Naive thymus-derived CD4-positive, alpha-beta T cell (primary cell): ENCODE data around the gene ZNF275. TPM values are rescaled to one million over a fixed set of nuclear protein-coding genes. Genes with fewer than 3 reads are reported as not detected.
A peak's percentile ranks its signal among the peaks of the same experiment; 100 is the strongest.

ENCODE experiments used
- ATAC-seq: fragments of 150-1000 bp; cut with Tn5 transposase; 2 replicates; pipeline ENCODE4 v1.10.0; 2021; ENCODE audit warnings: mild to moderate bottlenecking, moderate library complexity
- CTCF ChIA-PET: fragments of 350-600 bp; sonication (Branson Sonifier 250); formaldehyde crosslinking; loops from one replicate; lab custom pipeline; 2021; ENCODE audit warnings: antibody characterized with exemption; lab: Charles Lee
- POLR2A ChIA-PET: fragments of 350-600 bp; sonication (Branson Sonifier 250); formaldehyde crosslinking; loops from one replicate; lab custom pipeline; 2021; ENCODE audit warnings: antibody characterized with exemption, inconsistent platforms; lab: Charles Lee
- DNase-seq, 9 donors: peaks; one replicate each; pipeline versions ENCODE4 v3.0.0 to v3.0.0-alpha.2; 2020 to 2022; ENCODE audit warnings: mixed read lengths in 1 of 9
- H3K27ac ChIP-seq: one replicate; pipeline ENCODE4 v1.7.0; 2013; ENCODE audit warnings: mild to moderate bottlenecking, low read depth, low read length, moderate library complexity
- H3K27me3 ChIP-seq, 2 donors: one replicate each; pipeline ENCODE4 v1.7.0; 2013; ENCODE audit warnings: low read length in 2 of 2, mild to moderate bottlenecking in 2 of 2, moderate library complexity in 2 of 2; ENCODE audit not compliant: control insufficient read depth in 2 of 2, insufficient read depth in 2 of 2
- H3K36me3 ChIP-seq, 3 experiments: 1 replicate in 2 of 3; 2 replicates in 1 of 3; pipeline ENCODE4 v1.7.0; 2013; ENCODE audit warnings: low read length in 3 of 3, mild to moderate bottlenecking in 3 of 3, moderate library complexity in 1 of 3; ENCODE audit not compliant: insufficient read depth in 3 of 3, control insufficient read depth in 2 of 3
- H3K4me1 ChIP-seq, 2 donors: one replicate each; pipeline ENCODE4 v1.7.0; 2013; ENCODE audit warnings: low read length in 2 of 2, mild to moderate bottlenecking in 2 of 2, moderate library complexity in 1 of 2; ENCODE audit not compliant: control insufficient read depth in 2 of 2, insufficient read depth in 2 of 2
- H3K4me3 ChIP-seq: 2 replicates; pipeline ENCODE4 v1.7.0; 2013; ENCODE audit warnings: mild to moderate bottlenecking, low read length
- H3K9me3 ChIP-seq, 3 experiments: 1 replicate in 2 of 3; 2 replicates in 1 of 3; pipeline ENCODE4 v1.7.0; 2013; ENCODE audit warnings: low read length in 3 of 3; ENCODE audit not compliant: control insufficient read depth in 2 of 3
- H3K27ac Mint-ChIP-seq, 9 donors: one replicate each; pipeline ENCODE4 v1.8.0; 2020 to 2022; ENCODE audit warnings: mixed read lengths in 9 of 9, mild to moderate bottlenecking in 8 of 9, moderate library complexity in 5 of 9, inconsistent platforms in 2 of 9
- H3K27me3 Mint-ChIP-seq, 5 donors: one replicate each; pipeline ENCODE4 v1.8.0; 2021 to 2022; ENCODE audit warnings: mixed read lengths in 5 of 5, mild to moderate bottlenecking in 1 of 5
- H3K36me3 Mint-ChIP-seq, 5 donors: one replicate each; pipeline ENCODE4 v1.8.0; 2020 to 2022; ENCODE audit warnings: mixed read lengths in 5 of 5, mild to moderate bottlenecking in 3 of 5, inconsistent platforms in 1 of 5
- H3K4me1 Mint-ChIP-seq, 7 donors: one replicate each; pipeline ENCODE4 v1.8.0; 2020 to 2022; ENCODE audit warnings: mixed read lengths in 7 of 7, mild to moderate bottlenecking in 3 of 7, inconsistent platforms in 1 of 7
- H3K4me3 Mint-ChIP-seq, 10 donors: one replicate each; pipeline ENCODE4 v1.8.0; 2020 to 2022; ENCODE audit warnings: mild to moderate bottlenecking in 10 of 10, mixed read lengths in 10 of 10, moderate library complexity in 6 of 10, inconsistent platforms in 2 of 10
- H3K9me3 Mint-ChIP-seq, 11 donors: one replicate each; pipeline ENCODE4 v1.8.0; 2020 to 2022; ENCODE audit warnings: mixed read lengths in 11 of 11, mild to moderate bottlenecking in 4 of 11, inconsistent platforms in 1 of 11, moderate library complexity in 1 of 11
- intact Hi-C, 2 donors: fragments of 100-400 bp; cut with micrococcal nuclease; formaldehyde crosslinking; loops; one replicate each; pipeline ENCODE4 v1.15.1; 2023
- polyA plus RNA-seq, 2 donors: library from polyadenylated mRNA; unstranded; fragments of 300-500 nt; fragmentation: Illumina TruSeq; gene quantifications; one replicate each; pipeline ENCODE4 v1.2.3, GENCODE V29; 2021
- total RNA-seq, 6 experiments: library from RNA in 5 of 6; stranded (reverse) in 5 of 6; gene quantifications; 1 replicate in 5 of 6; 2 replicates in 1 of 6; pipeline ENCODE4 v1.2.3 and lab custom pipeline; 2021 to 2026

Gene ZNF275
- total and polyA plus RNA-seq, 7 experiments from 2014 or later, result 6.2 to 29.9 (median 18.4) TPM

GRCh38 chrX:153397256-153397960 is 63.5 kb downstream of the ZNF275 start:
- CTCF ChIA-PET, result no interaction called here
- Histone ChIP-seq H3K36me3 (no peaks in the 10 kb centered on the region), H3K9me3 (no peaks in the 10 kb centered on the region), H3K27ac (no peak overlapping the region), H3K27me3 (no peaks in the 10 kb centered on the region), H3K4me1 (no peaks in the 10 kb centered on the region), H3K4me3 (no peak overlapping the region)
- DNase-seq (no peak), ATAC-seq (no peak)
- intact Hi-C loops, result no loop called here
- Mint-ChIP-seq H3K36me3 (no peaks in the 10 kb centered on the region), H3K27ac (no peak overlapping the region), H3K27me3 (peaks cover 0 to 5% (median 0%) of the 10 kb centered on the region in 5 donors), H3K4me3 (no peak overlapping the region), H3K4me1 (peaks cover 0 to 26% (median 0%) of the 10 kb centered on the region in 7 donors), H3K9me3 (no peaks in the 10 kb centered on the region)
- POLR2A ChIA-PET, result no interaction called here

- POLR2A ChIA-PET, result no interaction called here
- H3K4me1 ChIP-seq, result no peaks in the 10 kb centered on the region
- no peaks in the 10 kb centered on the region for H3K36me3 Mint-ChIP-seq
- peaks cover 0 to 13% (median 0%) of the 10 kb centered on the region in 5 donors for H3K27me3 Mint-ChIP-seq
- H3K36me3 ChIP-seq, result no peaks in the 10 kb centered on the region
- H3K27ac Mint-ChIP-seq, result no peak overlapping the region
- no peak overlapping the region for H3K4me3 ChIP-seq
- H3K9me3 ChIP-seq, result no peaks in the 10 kb centered on the region
- no peaks in the 10 kb centered on the region for H3K9me3 Mint-ChIP-seq
- peaks cover 0 to 26% (median 0%) of the 10 kb centered on the region in 7 donors for H3K4me1 Mint-ChIP-seq
- DNase-seq (no peak), ATAC-seq (no peak)
- no peaks in the 10 kb centered on the region for H3K27me3 ChIP-seq
- intact Hi-C loops, result no loop called here
- no peak overlapping the region for H3K4me3 Mint-ChIP-seq
- CTCF ChIA-PET, result no interaction called here
- no peak overlapping the region for H3K27ac ChIP-seq
Measured at GRCh38 chrX:153398275-153398960, 64.5 kb downstream of the ZNF275 start.

- DNase-seq (peak; percentile 8 to 65 (median 41)), ATAC-seq (peak; percentile 84)
- no peaks in the 10 kb centered on the region for H3K36me3 ChIP-seq
- no peaks in the 10 kb centered on the region for H3K27me3 ChIP-seq
- intact Hi-C loops, result no loop called here
- ChIA-PET POLR2A (no interaction called here), CTCF (interaction anchor here (0.6 kb wide), 1 partner anchor 161 kb away, joined by 3 read pairs; no protein-coding TSS in a partner anchor)
- no peaks in the 10 kb centered on the region for H3K9me3 ChIP-seq
- H3K4me3 Mint-ChIP-seq, result no peak overlapping the region
- peaks cover 0 to 19% (median 0%) of the 10 kb centered on the region in 5 donors for H3K27me3 Mint-ChIP-seq
- H3K9me3 Mint-ChIP-seq, result no peaks in the 10 kb centered on the region
- no peaks in the 10 kb centered on the region for H3K36me3 Mint-ChIP-seq
- no peak overlapping the region for H3K27ac Mint-ChIP-seq
- peaks cover 0 to 13% (median 0%) of the 10 kb centered on the region in 7 donors for H3K4me1 Mint-ChIP-seq
- H3K4me3 ChIP-seq, result no peak overlapping the region
- no peak overlapping the region for H3K27ac ChIP-seq
- no peaks in the 10 kb centered on the region for H3K4me1 ChIP-seq
Measured at GRCh38 chrX:153400146-153401132, 66.5 kb downstream of the ZNF275 start.

- H3K4me1 ChIP-seq, result no peaks in the 10 kb centered on the region
Measured at GRCh38 chrX:153401133-153401764, 67.3 kb downstream of the ZNF275 start, which contains the start of gene PNMA6E. TSS of gene PNMA6E (minus strand) at chrX:153401350. CDS start at chrX:153398849, 2,501 bp downstream.

More at GRCh38 chrX:153401133-153401764, 67.3 kb downstream of the ZNF275 start, which contains the start of gene PNMA6E:
- ATAC-seq (no peak), DNase-seq (no peak)
- Mint-ChIP-seq H3K4me3 (no peak within 1 kb of the TSS), H3K9me3 (no peaks in the 10 kb centered on the region), H3K36me3 (no peaks in the 10 kb centered on the region), H3K27me3 (peaks cover 0 to 22% (median 0%) of the 10 kb centered on the region in 5 donors), H3K4me1 (peaks cover 0 to 6% (median 0%) of the 10 kb centered on the region in 7 donors), H3K27ac (no peak within 1 kb of the TSS)
- H3K36me3 ChIP-seq, result no peaks in the 10 kb centered on the region
- CTCF ChIA-PET, result no interaction called here
- intact Hi-C loops, result no loop called here
- POLR2A ChIA-PET, result no interaction called here
- H3K4me3 ChIP-seq, result no peak within 1 kb of the TSS
- no peak within 1 kb of the TSS for H3K27ac ChIP-seq
- no peaks in the 10 kb centered on the region for H3K27me3 ChIP-seq
- no peaks in the 10 kb centered on the region for H3K9me3 ChIP-seq

Other genes with a start within 250 kb of the ZNF275 start
- gene MAGEA1, start 154.9 kb upstream of the ZNF275 start, total RNA-seq, result not detected
- not detected for gene MAGEA1, start 154.9 kb upstream of the ZNF275 start, polyA plus RNA-seq
- not detected for gene PNMA6F, start 12.4 kb upstream of the ZNF275 start, total RNA-seq
- not detected for gene PNMA6F, start 12.4 kb upstream of the ZNF275 start, polyA plus RNA-seq
- not detected for gene PNMA6E, start 67.2 kb downstream of the ZNF275 start, total RNA-seq
- gene PNMA6E, start 67.2 kb downstream of the ZNF275 start, polyA plus RNA-seq, result not detected
- gene ZFP92, start 77.3 kb downstream of the ZNF275 start, total RNA-seq, result 1 to 10 TPM in 2 of 5 experiments, under 1 TPM in 3; 0.14 to 1.8 (median 0.24) TPM
- under 1 TPM; 0.07 to 0.20 TPM for gene ZFP92, start 77.3 kb downstream of the ZNF275 start, polyA plus RNA-seq
- 1 to 10 TPM; 2.7 to 5.5 (median 3.5) TPM for gene TREX2, start 111.9 kb downstream of the ZNF275 start, total RNA-seq
- 1 to 10 TPM in 1 of 2 donors, under 1 TPM in 1; 0.25 to 1.6 TPM for gene TREX2, start 111.9 kb downstream of the ZNF275 start, polyA plus RNA-seq
- 10 to 100 TPM; 23.2 to 44.8 (median 31.4) TPM for gene HAUS7, start 136.4 kb downstream of the ZNF275 start, total RNA-seq
- 10 to 100 TPM; 20.7 to 28.4 TPM for gene HAUS7, start 136.4 kb downstream of the ZNF275 start, polyA plus RNA-seq
- not detected for gene BGN, start 160.8 kb downstream of the ZNF275 start, total RNA-seq
- not detected for gene BGN, start 160.8 kb downstream of the ZNF275 start, polyA plus RNA-seq
- gene ATP2B3, start 183.5 kb downstream of the ZNF275 start, total RNA-seq, result not detected
- not detected for gene ATP2B3, start 183.5 kb downstream of the ZNF275 start, polyA plus RNA-seq